COR-L47 (cell line): ENCODE data around the gene FAAH.

Experiments
- DNase-seq: peaks from one replicate; lab custom pipeline; 2025; lab: John Stamatoyannopoulos, UW

The FAAH gene

GRCh38 chr1:46401154-46401913 is 7.2 kb downstream of the FAAH start:
- DNase-seq: no peak

DNA sequence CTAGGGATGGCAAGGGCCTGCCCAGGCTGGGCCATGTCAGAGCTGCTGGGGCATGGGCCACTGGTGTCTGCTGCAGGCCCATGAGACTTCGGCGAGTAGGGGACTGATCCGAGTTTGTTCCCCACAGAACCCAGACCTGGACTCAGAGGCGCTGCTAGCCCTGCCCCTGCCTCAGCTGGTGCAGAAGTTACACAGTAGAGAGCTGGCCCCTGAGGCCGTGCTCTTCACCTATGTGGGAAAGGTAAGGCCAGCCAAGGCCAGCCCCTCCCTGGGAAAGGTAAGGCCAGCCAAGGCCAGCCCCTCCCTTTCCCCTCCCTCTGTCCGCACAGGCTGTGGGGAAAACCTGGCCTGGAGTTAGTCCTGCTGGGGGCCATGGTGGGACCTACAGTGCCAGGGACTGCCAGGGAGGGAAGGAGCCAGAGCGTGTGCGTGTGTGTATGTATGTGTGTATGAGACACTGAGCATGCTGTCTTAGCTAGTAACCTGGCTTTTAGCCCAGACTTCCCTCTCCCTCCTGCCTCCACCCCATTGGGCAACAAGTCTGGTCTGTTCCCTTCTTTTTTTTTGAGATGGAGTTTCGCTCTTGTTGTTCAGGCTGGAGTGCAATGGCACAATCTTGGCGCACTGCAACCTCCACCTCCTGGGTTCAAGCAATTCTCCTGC is 8.0 kb downstream of the FAAH start:
- peak; percentile 65 for DNase-seq

- DNase-seq: no peak
Measured at GRCh38 chr1:46403916-46404315, 9.8 kb downstream of the FAAH start.

DNA sequence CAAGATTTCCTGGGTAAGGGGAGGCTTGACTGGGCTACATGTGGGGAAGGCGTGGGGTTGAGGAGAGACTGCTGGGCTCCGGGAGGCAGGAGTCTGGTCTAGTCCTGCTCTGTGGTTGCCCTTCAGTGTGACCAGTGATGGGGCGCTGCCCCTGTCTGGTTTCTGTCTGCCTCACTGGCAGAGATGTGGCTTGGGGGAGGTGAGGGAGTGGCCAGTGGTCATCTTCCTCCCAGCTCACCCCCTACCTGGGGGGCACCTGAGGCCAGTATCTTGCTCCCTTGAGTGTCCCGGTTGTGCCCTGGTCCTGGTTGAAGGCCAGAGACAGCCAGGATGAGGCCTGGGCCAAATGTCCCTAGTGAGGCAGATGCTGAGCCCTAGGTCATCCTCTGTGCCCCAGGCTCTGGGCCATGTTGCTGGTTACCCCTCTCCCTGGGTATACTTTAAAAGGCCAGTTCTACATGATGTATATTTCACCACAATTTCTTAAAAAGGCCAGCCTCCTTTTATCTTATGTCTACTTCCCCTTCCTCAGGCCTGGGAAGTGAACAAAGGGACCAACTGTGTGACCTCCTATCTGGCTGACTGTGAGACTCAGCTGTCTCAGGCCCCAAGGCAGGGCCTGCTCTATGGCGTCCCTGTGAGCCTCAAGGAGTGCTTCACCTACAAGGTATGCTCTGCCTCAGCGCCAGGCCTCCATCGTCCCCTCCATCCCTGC is 10.5 kb downstream of the FAAH start:
- no peak for DNase-seq

GRCh38 chr1:46405197-46405555 is 11.1 kb downstream of the FAAH start:
- DNase-seq: no peak

DNA sequence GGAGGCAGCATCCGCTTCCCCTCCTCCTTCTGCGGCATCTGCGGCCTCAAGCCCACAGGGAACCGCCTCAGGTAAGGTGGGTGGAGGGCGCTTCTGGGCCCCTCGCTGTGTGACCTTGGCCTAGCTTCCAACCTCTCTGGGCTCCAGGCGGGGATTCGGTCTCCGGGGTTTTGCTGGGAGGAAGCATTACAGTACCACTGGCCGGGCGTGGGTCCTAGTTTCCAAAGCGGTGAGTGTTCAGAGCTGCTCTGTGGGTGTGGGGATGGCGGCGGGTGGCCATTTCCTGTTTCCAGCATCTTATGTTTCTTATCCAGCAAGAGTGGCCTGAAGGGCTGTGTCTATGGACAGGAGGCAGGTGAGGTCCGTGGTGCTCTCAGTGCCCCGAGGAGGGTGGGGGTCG is 11.6 kb downstream of the FAAH start:
- DNase-seq: no peak

GRCh38 chr1:46406881-46407608 is 12.9 kb downstream of the FAAH start:
- no peak for DNase-seq

DNA sequence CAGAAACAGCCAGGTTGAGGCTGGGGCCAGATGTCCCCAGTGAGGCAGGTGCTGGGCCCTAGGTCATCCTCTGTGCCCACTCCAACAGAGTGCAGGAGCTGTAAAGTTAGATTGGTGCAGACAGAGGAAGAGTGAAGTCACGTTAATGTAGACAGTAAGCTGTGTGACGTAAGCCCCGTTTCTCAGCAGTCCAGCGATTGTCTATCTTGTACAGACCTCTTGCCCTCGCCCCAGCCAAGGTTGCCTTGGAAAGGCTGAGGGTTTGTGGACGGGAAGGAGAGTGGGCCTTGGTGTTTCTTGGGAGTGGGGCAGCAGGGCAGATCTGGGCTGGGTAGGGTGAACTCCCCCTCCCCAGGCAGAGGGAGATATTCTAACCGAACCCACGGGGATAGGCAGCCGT is 13.5 kb downstream of the FAAH start:
- DNase-seq: no peak

DNA sequence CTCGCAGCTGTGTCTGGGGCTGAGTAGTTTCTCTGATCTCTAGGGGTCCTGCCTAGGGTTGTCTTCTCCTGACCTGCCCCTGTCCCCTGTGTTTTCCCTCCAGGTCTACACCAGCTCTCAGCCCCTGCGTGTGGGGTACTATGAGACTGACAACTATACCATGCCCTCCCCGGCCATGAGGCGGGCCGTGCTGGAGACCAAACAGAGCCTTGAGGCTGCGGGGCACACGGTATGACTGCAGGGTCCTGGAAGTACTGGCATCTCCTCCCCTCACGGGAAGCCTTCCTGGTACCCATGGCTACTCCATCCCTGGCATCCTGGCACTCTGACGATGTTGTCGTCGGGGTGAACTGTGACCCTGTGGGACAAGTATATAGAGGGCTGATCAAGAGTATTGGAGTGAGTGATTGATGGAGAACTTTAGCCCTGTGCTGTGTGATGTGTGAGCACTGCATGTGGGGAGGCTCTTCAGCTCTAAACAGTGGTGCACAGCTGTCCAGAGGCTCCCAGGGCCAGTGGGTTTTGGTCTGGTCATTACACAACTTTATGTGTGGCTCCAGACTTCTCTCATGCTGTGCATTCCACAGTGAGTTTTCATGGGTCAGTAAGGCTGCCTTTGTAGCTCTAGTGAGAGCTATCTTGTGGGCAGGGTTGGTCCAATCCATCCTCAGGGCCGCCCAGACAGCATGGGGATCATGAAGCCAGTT is 14.4 kb downstream of the FAAH start:
- no peak for DNase-seq

- DNase-seq: no peak
Measured at GRCh38 chr1:46409063-46409372, 14.9 kb downstream of the FAAH start.

GRCh38 chr1:46410156-46411009 is 16.3 kb downstream of the FAAH start:
- DNase-seq: no peak

- no peak for DNase-seq
Measured at GRCh38 chr1:46411010-46411405, 16.9 kb downstream of the FAAH start.

DNA sequence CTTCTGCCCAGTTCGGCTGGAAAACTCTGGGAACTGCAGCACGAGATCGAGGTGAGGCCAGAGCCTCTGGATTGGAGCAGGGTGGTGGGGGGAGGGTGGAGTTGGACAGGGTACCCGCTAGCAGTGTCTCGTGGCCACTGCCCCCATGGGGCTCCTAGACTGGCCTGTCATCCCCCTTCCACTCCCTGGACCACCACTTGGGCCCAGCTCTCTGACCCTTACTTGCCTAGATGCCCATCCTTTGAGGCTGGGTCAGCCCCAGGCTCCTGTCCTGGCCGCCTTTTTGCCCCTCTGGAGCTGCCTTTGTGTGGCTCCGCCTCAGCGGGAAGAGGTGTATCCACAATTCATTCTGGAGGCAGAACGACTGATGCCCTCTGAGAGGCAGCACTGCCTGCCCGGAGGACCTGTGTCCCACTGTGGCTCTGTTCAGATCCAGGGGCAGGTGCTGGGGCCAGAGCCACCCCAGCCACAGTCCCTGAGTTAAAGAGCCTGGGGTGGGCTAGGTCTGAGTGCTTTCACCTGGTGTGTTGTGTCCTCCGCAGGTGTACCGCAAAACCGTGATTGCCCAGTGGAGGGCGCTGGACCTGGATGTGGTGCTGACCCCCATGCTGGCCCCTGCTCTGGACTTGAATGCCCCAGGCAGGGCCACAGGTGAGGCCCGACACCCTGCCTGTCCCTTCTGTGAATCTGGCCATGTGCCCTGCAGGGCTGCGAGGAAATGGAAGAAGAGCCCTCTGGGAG is 17.7 kb downstream of the FAAH start:
- no peak for DNase-seq

GRCh38 chr1:46412893-46413595 is 18.9 kb downstream of the FAAH start:
- no peak for DNase-seq

DNA sequence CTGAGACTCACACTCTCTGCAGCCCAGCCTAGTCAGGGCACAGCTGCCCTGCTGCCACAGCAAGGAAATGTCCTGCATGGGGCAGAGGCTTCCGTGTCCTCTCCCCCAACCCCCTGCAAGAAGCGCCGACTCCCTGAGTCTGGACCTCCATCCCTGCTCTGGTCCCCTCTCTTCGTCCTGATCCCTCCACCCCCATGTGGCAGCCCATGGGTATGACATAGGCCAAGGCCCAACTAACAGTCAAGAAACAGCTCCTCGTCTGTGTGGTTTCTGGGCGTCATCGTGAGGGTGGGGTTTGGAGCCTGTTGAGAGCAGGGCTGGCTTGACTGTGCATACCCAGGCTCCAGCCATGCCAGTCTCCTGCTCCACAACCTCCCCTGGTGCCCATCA is 19.5 kb downstream of the FAAH start:
- no peak for DNase-seq

GRCh38 chr1:46415514-46415913 is 21.4 kb downstream of the FAAH start:
- DNase-seq: no peak

- DNase-seq: no peak
Measured at GRCh38 chr1:46418976-46419375, 24.9 kb downstream of the FAAH start.

GRCh38 chr1:46420533-46420915 is 26.4 kb downstream of the FAAH start:
- DNase-seq: no peak

GRCh38 chr1:46421739-46422138 is 27.6 kb downstream of the FAAH start:
- no peak for DNase-seq
